Endothelial cell of hepatic sinusoid (primary cell): ENCODE results near the gene CAPNS1.
"Not testable (repeated sequence)": the region's sequence is repeated elsewhere in the genome, so short reads cannot be mapped to it uniquely, and the experiment has no call there.

ENCODE experiments used
- in situ Hi-C: cut with HindIII; loops from 2 replicates; pipeline ENCODE4 v1.10.0; 2017; ENCODE audit warnings: low sequenced_read_pairs

CAPNS1 gene

DNA sequence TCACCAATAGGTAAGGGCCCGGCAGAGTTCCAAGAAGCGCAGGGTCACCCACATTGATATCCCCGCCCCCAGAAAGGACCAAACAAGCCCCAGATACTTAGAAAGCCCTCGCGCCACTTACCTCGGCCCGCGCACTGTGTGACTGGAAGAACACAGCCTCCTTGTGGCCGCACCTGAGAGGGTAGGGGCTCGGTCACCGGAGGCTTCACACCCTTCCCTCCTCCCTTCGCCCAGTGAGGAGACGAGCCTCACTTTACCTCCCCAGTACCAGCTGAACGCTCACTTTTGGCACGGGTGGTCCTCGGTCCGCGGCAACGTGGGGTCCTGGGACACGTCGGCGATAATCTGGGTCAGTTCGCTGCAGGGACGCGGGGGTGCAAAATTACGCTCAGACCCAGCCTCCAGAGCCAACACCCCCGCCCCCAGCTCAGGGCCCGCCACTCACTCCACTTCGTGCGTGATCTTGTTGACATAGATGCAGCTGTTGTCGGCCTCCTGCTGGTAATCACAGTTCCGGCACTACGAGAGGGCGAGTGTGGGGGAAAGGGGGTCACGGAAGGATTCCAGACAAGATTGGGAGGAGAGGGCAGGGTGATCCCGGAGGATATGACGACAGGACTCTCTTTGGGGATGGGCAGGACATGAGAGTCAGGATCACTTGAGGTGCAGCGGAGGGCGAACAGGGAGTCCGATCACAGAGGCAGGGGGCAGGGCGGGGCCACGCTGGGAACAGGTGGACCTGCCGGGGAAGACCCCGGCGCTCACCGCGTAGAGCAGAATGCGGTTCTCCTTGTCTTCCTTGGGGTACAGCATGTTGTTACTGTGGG lies 25.8 kb upstream of the CAPNS1 start:
- in situ Hi-C loops = no loop called here

GRCh38 chr19:36114721-36115452 lies 25.0 kb upstream of the CAPNS1 start, which contains the start of gene POLR2I:
POLR2I (minus strand) TSS chr19:36114875; CDS start chr19:36114856, 19 bp downstream.
- in situ Hi-C loops = no loop called here

DNA sequence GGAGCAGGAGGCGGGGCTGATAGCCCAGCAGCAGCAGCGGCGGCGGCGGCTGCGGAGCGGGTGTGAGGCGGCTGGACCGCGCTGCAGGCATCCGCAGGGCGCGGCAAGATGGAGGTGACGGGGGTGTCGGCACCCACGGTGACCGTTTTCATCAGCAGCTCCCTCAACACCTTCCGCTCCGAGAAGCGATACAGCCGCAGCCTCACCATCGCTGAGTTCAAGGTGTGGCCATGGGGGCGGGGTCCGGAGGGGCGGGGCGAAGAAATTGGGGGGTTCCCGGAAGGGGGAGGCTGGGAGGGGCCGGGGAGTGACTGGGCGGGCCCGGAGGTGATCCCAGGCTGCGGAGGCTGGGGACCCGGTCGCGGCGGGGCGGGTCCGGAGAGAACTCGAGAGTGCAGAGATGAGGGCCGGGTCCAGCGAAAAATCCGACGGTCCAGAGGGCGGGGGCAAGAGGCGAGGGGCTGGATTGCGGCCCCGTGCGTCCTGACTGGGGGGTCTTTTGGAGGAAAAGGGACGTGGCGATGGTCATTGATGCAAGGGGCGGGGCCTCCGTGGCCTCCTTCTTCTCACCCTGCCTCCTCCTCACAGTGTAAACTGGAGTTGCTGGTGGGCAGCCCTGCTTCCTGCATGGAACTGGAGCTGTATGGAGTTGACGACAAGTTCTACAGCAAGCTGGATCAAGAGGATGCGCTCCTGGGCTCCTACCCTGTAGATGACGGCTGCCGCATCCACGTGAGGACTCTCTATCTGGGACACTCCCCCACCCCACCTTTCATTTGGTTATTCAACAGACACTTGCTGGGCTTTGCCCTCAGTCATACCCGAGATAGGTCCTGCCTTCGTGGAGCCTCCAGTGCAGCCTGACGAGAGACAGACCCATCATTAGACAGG lies 24.2 kb upstream of the CAPNS1 start, which contains the start of gene TBCB:
TSS of gene TBCB (plus strand) at position 16 of the 891 bp plus-strand sequence. CDS start at position 109, 93 bp downstream.
- in situ Hi-C loops = no loop called here

GRCh38 chr19:36116344-36116637 lies 23.6 kb upstream of the CAPNS1 start:
- in situ Hi-C loops = no loop called here

- in situ Hi-C loops = no loop called here
These were observed 19.5 kb upstream of the CAPNS1 start for GRCh38 chr19:36120092-36120983.

DNA sequence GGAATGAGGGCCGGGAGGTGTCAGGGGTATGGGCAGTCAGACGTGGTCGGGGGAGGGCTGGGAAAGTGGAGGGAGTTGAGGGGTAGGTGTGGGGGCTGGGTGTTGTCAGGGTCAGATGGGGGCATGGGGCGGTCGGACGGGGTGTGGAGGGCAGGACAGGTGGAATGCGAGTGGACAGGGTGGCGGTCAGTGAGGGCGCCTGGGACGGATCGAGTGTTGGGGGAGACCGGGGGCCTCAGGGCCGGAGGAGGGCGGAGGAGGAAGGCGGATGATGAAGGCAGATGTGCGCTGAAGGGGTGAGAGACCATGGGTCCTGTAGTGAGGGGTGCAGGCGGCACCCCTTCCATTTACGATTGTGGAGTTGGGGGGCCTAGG lies 18.9 kb upstream of the CAPNS1 start:
- in situ Hi-C loops = no loop called here

DNA sequence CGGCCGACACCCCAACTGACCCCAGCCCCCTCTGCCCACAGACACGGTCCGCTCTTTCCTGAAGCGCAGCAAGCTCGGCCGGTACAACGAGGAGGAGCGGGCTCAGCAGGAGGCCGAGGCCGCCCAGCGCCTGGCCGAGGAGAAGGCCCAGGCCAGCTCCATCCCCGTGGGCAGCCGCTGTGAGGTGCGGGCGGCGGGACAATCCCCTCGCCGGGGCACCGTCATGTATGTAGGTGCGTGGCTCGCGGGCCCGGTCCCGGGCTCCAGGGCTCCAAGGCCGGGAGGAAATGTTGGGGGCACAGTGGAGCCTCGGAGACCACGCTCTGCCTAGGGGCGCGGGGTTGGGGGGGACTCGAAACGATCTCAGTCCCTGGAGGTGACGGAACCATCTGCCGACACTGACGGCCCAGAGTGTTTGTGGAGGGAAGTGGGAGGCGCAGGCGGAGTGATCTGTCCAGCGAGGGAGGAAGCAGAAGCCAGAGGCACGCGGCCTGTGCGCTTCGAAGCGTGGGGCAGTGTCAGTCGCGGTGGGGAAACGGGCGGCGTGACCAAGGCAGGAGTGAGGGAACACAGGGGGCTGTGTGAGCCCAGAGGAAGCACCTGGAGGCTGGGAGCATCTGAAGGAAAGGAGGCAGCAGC lies 18.3 kb upstream of the CAPNS1 start:
- in situ Hi-C loops = no loop called here

GRCh38 chr19:36125557-36125956 lies 14.3 kb upstream of the CAPNS1 start:
- in situ Hi-C loops = no loop called here

DNA sequence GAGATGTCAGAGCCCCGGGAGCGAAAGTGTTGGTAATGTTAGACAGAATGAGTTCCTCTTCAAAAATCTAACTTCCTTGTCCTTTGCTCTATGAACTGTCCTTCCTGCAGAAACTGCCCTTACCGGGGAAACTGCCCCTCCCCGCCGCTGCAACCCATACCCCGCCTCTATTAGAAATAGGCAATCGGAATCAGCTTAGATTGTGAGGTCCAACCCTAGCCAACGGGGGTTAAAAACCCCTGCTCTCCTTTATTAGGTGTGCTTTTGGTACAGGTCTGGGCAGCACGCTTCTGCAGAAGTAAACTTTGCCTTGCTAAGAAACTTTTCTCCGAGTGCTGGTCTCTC lies 11.5 kb upstream of the CAPNS1 start:
- in situ Hi-C loops = no loop called here

DNA sequence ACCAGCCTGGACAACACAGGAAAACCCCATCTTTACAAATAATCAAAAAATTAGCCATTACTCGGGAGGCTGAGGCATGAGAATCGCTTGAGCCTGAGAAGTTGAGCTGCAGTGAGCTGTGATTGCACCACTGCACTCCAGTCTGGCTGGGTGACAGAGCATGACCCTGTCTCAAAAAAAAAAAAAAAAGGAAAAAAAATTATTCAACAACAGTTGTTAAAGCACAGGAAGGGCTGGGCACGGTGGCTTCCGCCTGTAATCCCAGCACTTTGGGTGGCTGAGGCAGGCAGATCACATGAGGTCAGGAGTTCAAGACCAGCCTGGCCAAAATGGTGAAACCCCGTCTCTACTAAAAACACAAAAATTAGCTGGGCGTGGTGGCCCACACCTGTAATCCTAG lies 8.6 kb upstream of the CAPNS1 start:
- in situ Hi-C loops = not testable (repeated sequence)

GRCh38 chr19:36134867-36135266 lies 5.0 kb upstream of the CAPNS1 start:
- in situ Hi-C loops = not testable (repeated sequence)

DNA sequence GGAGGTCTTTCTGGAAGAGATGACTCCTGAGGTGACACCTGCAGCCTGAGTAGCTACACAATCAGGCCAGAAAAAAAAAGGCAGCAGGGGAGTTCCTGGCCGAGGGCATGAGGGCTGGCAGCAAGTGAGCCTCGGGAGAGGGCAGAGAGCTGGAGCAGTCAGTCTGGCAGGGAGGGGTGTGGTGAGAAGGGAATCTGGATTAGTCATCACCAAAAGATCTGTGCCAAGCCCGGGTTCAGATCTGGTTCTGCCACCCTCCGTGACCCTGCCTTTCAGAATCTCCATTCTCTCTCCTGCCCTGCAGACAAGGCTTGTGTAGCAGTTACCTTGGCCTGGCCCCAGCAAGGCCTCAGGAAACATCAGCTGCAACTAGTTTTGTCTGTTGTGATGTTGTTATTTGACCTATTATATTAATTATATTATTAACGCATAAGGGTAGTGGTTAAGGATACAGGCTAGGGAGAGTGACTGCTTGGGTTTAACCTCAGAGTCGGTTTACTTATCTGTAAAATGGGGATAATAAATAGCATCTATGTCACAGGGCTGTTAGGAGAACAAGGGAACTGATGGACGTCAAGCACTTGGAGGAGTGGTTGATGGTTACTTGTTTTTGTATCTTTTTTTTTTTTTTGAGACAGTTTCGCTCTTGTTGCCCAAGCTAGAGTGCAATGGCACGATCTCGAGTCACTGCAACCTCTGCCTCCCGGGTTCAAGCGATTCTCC lies 2.7 kb upstream of the CAPNS1 start:
- in situ Hi-C loops = no loop called here

- in situ Hi-C loops = no loop called here
These were observed 770 bp upstream of the CAPNS1 start for GRCh38 chr19:36139120-36139472.

- in situ Hi-C loops = no loop called here
These were observed 605 bp downstream of the CAPNS1 start for GRCh38 chr19:36140304-36141038.

GRCh38 chr19:36141039-36141927 lies 1.4 kb downstream of the CAPNS1 start:
- in situ Hi-C loops = no loop called here

DNA sequence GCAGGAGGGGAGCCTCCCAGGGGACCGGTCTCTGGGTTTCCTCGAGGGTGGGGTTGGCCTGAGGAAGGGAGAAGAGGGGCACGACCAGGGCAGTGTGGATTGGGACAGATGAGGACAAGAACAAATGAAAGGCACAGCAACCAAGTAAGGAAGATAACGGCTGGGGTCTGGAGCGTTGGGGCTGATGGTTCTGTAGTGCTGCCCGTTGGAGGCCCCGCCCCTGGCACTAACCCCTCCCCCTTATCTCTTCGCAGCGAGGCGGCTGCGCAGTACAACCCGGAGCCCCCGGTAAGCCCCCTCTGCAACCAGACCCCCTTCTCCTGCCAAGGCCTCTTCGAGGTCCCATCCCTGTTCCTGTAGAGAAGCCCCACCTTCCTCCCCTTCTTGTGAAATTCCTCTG lies 2.2 kb downstream of the CAPNS1 start:
- in situ Hi-C loops = no loop called here

DNA sequence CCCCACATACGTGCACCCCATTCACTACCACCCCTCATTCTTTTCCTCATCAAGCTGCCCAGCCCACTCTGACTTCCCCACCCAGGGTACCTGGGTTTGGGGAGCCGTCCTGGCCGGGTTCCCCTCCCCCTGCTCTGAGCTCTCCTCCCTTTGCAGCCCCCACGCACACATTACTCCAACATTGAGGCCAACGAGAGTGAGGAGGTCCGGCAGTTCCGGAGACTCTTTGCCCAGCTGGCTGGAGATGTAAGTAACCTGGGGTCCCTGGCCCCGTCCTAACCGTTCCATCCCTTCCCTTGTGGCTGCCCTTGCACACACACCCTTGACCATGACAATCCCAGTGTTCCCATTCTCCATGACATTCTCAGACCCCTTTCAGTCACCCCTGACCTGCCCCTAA lies 2.6 kb downstream of the CAPNS1 start:
- in situ Hi-C loops = no loop called here

DNA sequence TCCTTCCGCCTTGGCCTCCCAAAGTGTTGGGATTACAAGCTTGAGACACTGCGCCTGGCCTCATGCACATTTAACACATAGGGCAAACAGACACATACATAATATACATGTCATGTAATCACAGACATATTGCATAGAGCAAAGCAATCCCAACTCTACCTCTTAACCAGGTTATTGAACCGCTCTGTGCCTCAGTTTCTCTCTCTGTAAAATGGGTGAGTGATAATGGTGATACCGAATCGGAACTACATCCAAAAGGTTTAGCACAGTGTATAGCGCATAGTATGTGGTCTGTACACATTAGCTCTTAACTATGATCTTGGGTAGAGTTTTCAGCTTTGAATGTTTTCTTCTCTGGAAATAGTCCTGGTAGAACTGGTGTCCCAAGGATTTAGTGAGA lies 4.8 kb downstream of the CAPNS1 start:
- in situ Hi-C loops = no loop called here
